ENCODE results near the gene MMP2. TPM values are rescaled to one million over a fixed set of nuclear protein-coding genes. Genes with fewer than 3 reads are reported as not detected.

The MMP2 gene
- total RNA-seq (2014; rRNA removed; shearing (Covaris generic); ENCODE audit: low replicate concordance) = 0.51 TPM in 1 of 2 replicates, not detected in the other

DNA sequence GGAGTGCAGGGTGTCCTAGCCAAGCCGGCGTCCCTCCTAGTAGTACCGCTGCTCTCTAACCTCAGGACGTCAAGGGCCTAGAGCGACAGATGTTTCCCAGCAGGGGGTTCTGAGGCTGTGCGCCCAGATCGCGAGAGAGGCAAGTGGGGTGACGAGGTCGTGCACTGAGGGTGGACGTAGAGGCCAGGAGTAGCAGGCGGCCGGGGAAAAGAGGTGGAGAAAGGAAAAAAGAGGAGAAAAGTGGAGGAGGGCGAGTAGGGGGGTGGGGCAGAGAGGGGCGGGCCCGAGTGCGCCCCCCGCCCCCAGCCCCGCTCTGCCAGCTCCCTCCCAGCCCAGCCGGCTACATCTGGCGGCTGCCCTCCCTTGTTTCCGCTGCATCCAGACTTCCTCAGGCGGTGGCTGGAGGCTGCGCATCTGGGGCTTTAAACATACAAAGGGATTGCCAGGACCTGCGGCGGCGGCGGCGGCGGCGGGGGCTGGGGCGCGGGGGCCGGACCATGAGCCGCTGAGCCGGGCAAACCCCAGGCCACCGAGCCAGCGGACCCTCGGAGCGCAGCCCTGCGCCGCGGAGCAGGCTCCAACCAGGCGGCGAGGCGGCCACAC, at the start of gene MMP2:
Gene MMP2 (plus strand): TSS at position 372 of the 603 bp plus-strand sequence. CDS start 282 bp downstream, outside the sequence.
- DNase-seq (ENCODE audit: low read depth) = no peak
- in situ Hi-C loops (cut with HindIII; ENCODE audit: low pct_unique_long_range_greater_than_20kb, low sequenced_read_pairs) = no loop called here

DNA sequence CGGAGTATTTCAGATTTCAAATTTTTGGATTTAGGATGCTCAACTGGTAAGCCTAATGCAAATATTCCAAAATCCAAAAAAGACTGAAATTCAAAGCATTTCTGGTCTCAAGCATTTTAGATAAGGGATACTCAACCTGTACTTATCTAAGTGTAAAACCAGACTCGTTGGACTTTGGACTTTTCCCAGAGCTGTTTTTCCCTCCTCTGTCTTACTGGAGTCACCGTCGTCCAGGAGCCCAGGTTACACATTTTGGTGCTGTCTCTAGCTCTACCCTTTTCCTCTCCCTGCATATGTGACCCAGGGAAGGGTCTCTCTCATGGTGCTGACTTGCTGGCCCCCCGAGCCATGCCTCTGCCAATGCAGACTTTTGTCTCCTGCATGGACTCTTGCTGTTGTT, 46.0 kb upstream of the MMP2 start:
- in situ Hi-C loops (cut with HindIII; ENCODE audit: low pct_unique_long_range_greater_than_20kb, low sequenced_read_pairs) = no loop called here
- DNase-seq (ENCODE audit: low read depth) = no peak

DNA sequence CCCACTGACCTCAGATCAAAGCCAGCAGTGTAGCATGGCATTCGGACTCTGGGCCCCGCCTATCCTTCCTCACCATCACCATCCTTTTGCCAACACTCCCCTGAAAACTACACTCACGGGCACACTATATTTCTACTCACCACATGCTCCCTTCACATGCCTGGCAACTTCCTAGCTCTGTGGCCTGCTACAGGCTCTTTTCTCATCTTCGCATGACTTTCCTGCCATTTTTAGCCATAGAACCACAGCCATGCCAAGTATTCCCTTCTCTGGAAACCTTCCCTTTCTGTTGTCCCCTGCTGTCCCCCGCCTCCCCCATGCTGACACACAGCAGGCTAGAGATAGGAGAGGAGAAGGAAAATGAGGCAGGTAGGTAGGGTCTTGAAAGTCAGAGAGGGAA, 45.5 kb upstream of the MMP2 start:
- no peak for DNase-seq (ENCODE audit: low read depth)
- in situ Hi-C loops (cut with HindIII; ENCODE audit: low pct_unique_long_range_greater_than_20kb, low sequenced_read_pairs) = no loop called here

DNA sequence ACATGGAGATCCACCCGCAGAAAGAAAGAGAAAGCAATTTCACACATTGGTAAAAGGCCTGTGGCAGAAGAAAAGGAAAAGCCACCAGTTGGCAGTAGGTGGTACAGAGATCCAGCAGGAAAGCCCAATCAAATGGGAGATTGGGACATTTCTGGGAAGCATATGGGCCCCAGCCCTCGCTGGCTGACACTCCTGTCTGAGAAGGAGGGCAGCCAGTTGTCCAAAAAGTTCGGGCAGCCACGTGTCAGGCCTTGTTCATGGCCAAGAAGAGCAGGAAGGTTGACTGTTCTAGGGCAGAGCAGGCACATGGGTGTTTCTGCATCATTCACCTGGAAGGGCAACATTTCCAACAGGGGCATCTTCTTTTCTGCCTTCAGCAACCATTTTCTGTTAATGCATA, 45.0 kb upstream of the MMP2 start:
- in situ Hi-C loops (cut with HindIII; ENCODE audit: low pct_unique_long_range_greater_than_20kb, low sequenced_read_pairs) = no loop called here
- no peak for DNase-seq (ENCODE audit: low read depth)

DNA sequence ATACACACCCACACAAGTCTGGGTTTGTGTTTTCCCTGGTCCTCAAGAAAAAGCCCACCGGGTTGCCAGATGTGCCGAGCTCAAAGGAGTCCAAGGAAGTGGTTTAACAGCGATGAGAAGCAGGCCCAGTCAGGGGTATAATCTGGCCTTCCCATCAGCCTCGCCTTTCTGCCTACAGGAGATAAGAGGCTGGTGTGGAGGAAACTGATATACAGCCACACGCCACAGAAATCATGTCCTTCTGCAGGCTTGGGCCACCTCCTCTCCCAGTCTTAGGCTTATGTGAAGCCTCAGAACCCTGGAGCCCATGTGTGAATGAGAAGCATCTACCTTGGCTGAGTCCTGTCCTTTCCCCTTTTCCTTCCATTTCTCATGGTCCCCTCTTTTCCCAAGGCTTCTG, 43.6 kb upstream of the MMP2 start:
- DNase-seq (ENCODE audit: low read depth) = no peak
- in situ Hi-C loops (cut with HindIII; ENCODE audit: low pct_unique_long_range_greater_than_20kb, low sequenced_read_pairs) = no loop called here

DNA sequence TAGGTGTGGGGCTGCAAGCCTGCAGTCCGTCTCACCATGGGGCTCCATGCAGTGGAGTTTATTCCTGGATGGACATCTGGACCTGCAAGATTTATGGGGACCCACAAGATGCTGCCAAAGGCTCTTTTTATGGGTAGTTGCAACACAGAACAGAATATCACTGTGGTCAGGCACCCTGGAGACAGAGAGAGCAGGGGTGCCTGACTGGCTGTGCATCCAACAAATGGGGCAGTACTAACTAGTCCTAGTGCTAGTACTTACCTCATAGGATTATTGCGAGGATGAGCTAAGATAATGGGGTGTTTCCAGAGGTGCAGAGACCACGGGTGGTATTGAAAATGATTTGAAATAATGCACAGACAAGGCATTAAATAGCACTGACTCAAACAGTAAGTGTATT, 42.4 kb upstream of the MMP2 start:
- in situ Hi-C loops (cut with HindIII; ENCODE audit: low pct_unique_long_range_greater_than_20kb, low sequenced_read_pairs) = no loop called here
- no peak for DNase-seq (ENCODE audit: low read depth)

DNA sequence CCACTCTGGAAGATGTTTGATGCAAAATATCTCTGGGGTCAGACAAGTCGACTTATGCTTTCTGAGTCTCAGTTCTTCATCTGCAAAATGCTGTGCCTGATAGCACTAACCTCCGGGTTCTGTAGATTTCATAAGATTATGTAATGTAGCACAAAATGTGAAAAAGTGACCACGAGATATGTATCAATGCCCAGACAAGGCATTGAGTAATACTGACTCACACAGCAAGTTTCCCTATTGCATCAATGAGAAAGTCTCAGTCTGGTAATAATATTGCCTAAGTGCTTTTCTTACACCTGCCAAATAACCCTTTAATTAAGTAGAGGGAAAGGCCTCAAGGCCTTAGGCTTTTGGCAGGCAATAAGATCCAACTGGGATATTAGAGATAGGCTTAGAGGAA, 41.4 kb upstream of the MMP2 start:
- in situ Hi-C loops (cut with HindIII; ENCODE audit: low pct_unique_long_range_greater_than_20kb, low sequenced_read_pairs) = no loop called here
- DNase-seq (ENCODE audit: low read depth) = no peak

DNA sequence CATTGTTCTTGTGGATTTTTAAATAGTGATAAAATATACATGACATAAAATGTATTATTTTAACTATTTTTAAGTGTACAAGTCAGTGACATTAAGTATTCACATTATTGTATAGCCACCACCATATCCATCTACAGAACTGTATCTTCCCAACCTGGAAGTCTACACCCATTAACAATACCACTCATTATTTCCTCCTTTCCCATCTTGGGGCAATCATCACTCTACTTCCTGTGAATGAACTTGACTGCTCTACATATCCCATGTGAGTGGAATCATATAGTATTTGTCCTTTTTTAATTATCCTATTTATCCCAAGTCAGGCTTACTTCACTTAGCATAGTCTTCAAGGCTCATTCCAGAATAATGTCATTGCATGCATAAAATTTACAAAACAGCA, 40.7 kb upstream of the MMP2 start:
- in situ Hi-C loops (cut with HindIII; ENCODE audit: low pct_unique_long_range_greater_than_20kb, low sequenced_read_pairs) = no loop called here
- no peak for DNase-seq (ENCODE audit: low read depth)

DNA sequence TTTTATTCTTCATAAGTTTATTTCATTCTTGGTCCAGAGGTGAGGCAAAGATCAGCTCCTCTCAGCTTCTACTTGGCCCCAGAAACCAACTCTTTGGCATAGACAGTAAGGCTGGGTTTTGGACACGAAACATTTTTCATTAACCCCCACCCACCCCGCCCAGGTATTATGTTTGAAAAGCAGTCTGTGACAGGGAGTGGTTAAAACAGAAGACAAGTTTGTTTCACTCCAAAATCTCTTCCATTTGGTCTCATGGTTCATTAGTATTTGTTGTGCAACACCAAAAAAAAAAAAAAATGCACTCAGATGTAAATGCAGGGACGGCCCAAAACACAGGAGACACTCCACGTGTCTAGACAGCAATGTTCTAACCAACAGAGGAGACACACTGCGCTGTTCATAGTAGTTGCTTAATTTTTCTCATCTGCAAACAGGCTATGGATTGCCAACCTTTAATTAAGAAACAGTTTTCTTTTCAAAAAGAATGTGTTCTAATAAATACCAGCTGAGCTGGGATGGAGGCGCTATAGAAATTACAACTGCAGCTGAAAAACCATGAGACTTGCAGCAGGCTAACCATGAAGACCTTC, 39.8 kb upstream of the MMP2 start:
- in situ Hi-C loops (cut with HindIII; ENCODE audit: low pct_unique_long_range_greater_than_20kb, low sequenced_read_pairs) = no loop called here
- DNase-seq (ENCODE audit: low read depth) = no peak

DNA sequence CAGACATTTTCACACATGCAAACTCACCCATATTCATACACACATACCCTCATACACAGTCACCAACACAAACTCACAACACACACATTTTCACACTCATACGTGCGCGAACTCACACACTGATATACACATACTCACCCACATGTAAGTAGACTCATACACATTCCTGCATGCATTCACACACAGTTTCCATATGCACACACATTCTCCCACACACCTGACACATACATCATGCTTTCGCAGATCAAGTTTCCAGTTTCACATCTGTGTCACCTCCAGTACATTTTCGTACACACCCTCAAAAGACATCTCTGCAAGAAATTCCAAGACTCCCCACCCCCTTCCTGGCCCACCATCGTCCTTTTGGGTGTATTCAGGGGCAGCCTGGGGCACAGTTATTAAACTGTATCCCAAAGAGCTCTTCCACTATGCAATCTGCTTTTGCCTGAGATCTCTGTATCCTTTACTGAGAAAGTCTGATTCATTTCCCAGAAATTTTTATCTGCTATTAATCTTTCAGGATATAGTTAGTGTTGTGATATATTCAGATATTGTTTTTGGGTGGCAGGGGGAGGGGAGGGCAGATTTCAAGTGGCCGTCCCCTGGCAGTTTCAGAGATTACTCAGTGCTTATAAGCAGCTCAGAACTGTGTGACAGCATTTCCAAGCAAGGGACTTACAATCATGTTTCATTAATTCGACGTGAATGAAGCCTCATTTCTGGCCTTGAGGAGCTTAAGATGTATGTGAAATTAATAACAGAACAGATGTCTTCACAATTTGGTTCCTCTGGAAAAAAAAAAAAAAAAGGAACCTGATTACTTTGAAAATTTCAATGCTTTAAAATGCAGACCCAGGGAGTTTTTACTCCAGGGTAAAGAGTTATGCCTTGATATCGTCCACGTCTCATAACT, 35.3 kb upstream of the MMP2 start:
- in situ Hi-C loops (cut with HindIII; ENCODE audit: low pct_unique_long_range_greater_than_20kb, low sequenced_read_pairs) = no loop called here
- no peak for DNase-seq (ENCODE audit: low read depth)

DNA sequence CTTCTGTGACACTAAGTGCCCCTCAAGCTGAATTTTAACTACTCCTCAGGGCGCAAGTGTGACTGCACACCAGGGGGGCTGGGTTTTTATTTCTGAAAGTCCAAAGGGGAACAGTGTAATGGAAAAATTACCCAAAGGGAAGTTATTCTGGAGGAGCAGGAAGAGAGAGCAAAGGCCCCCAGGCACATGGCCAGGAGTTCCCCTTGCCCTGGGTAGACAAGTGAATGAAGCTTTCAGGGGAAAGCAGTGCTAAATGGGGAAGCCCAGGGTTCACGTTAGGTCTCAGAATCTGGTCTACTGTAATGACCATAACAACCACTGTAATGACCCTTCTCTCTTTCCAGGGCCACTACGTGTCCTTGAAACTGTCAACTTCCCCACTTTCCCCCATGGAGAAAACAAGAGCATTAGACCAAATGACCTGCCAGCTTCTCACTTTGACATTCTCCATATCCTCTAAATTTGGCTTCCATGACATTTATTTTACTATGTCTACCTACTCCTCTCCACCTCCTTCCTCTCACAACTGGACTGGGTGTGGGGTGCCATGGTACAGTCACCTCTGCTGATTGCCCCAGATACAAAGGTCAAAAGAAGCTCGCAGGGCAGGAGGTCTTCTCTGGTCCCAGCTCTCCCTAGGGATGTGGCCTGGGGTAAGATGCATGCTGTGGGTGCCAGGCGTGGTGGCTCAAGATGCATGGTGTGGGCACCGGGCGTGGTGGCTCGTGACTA, 34.1 kb upstream of the MMP2 start:
- in situ Hi-C loops (cut with HindIII; ENCODE audit: low pct_unique_long_range_greater_than_20kb, low sequenced_read_pairs) = no loop called here
- no peak for DNase-seq (ENCODE audit: low read depth)

DNA sequence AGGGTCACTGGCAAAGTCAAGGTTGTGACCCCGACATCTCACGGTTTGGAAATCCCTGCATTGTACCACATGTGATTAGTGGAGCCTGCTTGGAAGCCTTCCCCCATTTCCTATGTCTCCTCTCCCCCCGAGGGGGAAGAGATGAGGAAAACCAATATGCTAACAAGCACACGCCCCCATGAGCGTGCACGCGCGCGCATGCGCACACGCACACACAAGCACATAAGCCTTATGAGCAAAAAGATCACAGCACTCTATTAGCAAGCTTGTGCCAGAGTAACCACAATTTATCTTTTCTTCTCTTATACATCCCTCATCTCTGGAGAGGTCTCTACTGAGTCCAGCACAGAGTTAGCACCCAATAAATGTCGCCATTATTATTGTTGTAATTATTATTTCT, 31.8 kb upstream of the MMP2 start:
- in situ Hi-C loops (cut with HindIII; ENCODE audit: low pct_unique_long_range_greater_than_20kb, low sequenced_read_pairs) = no loop called here
- DNase-seq (ENCODE audit: low read depth) = no peak

DNA sequence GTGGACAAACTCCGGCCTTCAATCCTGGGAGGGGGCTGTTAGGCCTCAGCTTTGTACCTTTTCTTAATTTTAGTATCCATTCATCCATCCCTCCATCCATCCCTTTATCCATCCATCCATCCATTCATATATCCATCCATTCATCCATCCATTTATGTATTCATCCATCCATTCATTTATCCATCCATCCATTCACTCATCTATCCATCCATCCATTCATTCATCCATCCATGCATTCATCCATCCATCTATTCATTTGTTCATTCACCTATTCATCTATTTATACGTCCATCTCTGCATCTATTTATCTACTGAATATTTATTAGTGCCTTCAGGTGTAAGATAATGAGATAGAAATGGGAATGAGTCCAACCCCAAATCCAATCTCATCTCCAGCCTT, 26.0 kb upstream of the MMP2 start:
- DNase-seq (ENCODE audit: low read depth) = no peak
- in situ Hi-C loops (cut with HindIII; ENCODE audit: low pct_unique_long_range_greater_than_20kb, low sequenced_read_pairs) = no loop called here

DNA sequence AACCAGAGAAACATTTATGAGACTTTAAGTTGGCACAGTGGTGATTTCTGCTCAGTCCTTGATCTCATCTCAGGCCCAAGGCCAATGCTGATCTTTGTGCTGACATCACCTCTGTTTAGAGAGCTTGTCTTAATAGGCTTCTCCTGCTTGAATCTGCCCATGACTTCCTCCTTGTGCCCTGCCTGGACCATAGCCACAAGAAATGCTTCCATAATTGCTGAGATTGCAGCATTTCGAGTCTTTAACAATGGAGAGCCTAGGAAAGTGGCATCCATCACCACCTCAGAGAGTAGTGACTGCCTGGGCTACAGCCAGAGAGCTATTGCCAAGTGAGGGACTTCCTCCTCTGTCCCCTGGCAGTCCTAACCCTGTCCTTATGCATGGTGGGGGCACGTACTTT, 25.1 kb upstream of the MMP2 start:
- DNase-seq (ENCODE audit: low read depth) = no peak
- in situ Hi-C loops (cut with HindIII; ENCODE audit: low pct_unique_long_range_greater_than_20kb, low sequenced_read_pairs) = no loop called here

DNA sequence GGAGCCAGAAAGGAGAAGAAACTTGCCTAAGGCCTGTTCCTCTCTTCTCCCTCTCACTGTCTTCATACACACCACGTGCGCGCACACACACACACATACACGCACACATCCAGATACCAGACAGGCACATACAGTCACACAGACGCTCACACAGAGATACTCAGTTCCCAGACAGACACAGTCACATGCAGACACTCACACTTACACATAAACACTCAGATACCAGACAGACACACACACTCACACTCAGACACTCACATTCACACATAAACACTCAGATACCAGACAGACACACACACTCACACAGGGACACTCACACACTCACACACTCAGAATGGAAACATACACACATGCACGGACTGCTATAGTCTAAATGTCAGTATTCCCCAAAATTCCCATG, 24.1 kb upstream of the MMP2 start:
- in situ Hi-C loops (cut with HindIII; ENCODE audit: low pct_unique_long_range_greater_than_20kb, low sequenced_read_pairs) = no loop called here
- no peak for DNase-seq (ENCODE audit: low read depth)

DNA sequence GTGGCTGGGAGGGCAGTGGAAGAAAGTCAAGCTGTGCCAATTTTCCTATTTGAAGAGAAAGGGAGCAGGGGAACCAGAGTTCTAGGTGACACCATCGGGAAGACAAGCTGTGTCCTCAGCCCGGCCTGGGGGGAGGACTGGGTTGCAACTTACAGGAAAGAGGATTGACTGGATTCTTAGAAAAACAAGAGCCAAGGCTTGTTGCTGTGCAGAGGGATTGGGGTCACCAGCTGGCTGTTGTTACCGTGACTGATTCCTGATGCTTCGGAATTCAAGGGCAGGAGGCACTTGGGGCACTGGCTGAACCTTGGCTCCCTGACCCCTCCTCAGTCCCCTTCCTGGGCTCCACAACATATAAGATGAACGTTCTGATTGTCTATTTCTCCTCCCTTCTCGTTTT, 16.8 kb upstream of the MMP2 start:
- in situ Hi-C loops (cut with HindIII; ENCODE audit: low pct_unique_long_range_greater_than_20kb, low sequenced_read_pairs) = no loop called here
- no peak for DNase-seq (ENCODE audit: low read depth)

DNA sequence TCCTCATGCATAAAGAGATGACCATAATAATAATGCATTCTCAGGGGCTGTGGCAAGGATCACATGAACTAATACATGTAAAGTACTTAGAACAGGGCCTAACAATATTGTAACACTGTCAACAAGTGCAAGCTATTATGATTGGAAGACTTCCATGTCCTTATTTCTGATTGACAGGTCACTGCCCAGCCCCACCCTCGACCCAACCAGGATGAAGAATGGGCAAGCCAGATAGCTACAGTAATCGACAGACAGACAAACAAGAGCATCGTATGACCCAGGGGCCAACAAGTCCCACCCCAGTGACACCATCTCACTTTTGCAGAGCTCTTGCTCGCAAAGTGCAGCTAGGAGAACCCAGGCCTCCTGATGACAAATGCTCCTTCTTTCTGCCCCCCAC, 14.6 kb upstream of the MMP2 start:
- DNase-seq (ENCODE audit: low read depth) = no peak
- in situ Hi-C loops (cut with HindIII; ENCODE audit: low pct_unique_long_range_greater_than_20kb, low sequenced_read_pairs) = no loop called here

DNA sequence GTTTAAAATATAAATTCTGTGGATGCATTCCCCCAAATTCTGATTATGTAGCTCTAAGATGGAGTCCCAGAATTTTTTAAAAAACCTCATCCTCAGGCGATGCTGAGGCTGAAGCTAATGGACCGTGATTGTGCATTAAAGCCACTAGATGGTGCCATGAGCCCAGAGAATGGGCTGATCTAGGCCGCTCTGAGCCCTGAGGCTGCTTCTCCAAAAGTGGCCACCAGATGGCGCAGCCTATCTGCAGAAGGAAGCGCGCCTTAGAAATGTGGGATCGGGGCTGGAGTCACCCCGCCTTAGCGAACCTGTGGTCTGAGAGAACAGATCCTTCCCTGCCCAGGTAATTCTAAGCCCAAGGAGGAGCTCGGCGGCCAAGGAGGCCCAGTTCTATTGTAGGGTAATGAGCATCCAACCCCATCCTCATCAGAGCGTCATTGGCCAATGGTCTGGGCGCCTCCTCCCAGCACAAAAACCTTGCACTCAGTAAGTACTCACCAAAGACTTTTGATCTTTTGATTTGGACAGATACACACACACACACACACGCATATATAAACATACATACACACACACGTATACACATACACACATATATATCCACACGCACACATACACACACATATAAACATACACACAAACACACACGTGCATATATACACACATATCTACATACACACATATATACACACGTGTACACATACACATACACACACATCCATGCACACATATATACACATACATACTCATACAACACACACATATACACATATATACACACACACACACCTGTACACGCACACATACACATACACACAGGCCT, 13.7 kb upstream of the MMP2 start:
- in situ Hi-C loops (cut with HindIII; ENCODE audit: low pct_unique_long_range_greater_than_20kb, low sequenced_read_pairs) = no loop called here
- peak; percentile 52 for DNase-seq (ENCODE audit: low read depth)
